Neural progenitor cell (in vitro differentiated cells): ENCODE results near the gene GARIN1A.
"Not testable (repeated sequence)": the region's sequence is repeated elsewhere in the genome, so short reads cannot be mapped to it uniquely, and the experiment has no call there.

Experiments
- CTCF ChIP-seq: fragments of 200-600 bp; sonication (generic); IDR thresholded peaks from 2 replicates; pipeline ENCODE4 v1.5.1; 2017; ENCODE audit warnings: antibody characterized with exemption, mild to moderate bottlenecking
- EZH2 ChIP-seq: fragments of 200-600 bp; sonication (generic); IDR thresholded peaks from 2 replicates; pipeline ENCODE4 v1.6.1; 2017; ENCODE audit warnings: antibody characterized with exemption, mild to moderate bottlenecking, moderate library complexity

GRCh38 chr7:128633915-128634314 lies 38.2 kb upstream of the GARIN1A start:
- not testable (repeated sequence) for TF ChIP-seq CTCF, EZH2
